ENCODE data around the gene MAML3.

DNA sequence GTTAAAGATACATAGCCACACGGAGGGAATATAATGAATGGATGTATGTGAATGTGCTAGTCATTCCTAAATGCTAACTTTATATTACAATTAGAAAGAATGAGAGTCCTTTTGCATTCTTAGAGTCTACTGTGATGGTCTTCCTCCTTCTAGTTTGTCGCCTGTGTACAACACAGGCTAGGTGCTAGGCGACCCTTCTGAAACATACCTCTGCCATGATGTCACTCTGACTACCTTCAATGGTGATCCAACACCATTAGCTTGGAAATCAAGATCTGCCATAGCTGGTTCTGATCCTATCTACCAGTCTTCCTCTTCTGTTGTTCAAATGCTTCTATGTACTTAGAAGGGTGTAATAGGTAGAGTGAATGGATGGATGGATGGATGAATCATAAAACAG is 337.1 kb downstream of the MAML3 start:
- TF ChIP-seq EZH2 (IDR thresholded peaks at IDR 0.05; ENCODE audit: low read length) = no peak
- TF ChIP-seq, protein P1, sequence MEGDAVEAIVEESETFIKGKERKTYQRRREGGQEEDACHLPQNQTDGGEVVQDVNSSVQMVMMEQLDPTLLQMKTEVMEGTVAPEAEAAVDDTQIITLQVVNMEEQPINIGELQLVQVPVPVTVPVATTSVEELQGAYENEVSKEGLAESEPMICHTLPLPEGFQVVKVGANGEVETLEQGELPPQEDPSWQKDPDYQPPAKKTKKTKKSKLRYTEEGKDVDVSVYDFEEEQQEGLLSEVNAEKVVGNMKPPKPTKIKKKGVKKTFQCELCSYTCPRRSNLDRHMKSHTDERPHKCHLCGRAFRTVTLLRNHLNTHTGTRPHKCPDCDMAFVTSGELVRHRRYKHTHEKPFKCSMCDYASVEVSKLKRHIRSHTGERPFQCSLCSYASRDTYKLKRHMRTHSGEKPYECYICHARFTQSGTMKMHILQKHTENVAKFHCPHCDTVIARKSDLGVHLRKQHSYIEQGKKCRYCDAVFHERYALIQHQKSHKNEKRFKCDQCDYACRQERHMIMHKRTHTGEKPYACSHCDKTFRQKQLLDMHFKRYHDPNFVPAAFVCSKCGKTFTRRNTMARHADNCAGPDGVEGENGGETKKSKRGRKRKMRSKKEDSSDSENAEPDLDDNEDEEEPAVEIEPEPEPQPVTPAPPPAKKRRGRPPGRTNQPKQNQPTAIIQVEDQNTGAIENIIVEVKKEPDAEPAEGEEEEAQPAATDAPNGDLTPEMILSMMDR (optimal IDR thresholded peaks at IDR 0.05 in 1 of 3, IDR thresholded peaks at IDR 0.05 in 1 of 3, conservative IDR thresholded peaks at IDR 0.05 in 1 of 3; ENCODE audit: extremely low read depth in 1 of 3, insufficient read depth in 2 of 3, low read length in 3 of 3) = no peak
